Measurements from ENCODE around the gene CORO7.

The CORO7 gene

GRCh38 chr16:4426021-4426684, 9.8 kb upstream of the CORO7 start:
- DNase-seq (ENCODE audit: low read depth in 2 of 2) = no peak

GRCh38 chr16:4425378-4426020, 9.1 kb upstream of the CORO7 start, which contains the start of gene DNAJA3:
TSS of gene DNAJA3 (plus strand) at chr16:4425868. CDS start at chr16:4425882, 14 bp downstream.
- peak; percentile 84 to 88 for DNase-seq (ENCODE audit: low read depth in 2 of 2)

GRCh38 chr16:4420505-4421105, 4.2 kb upstream of the CORO7 start:
- no peak for DNase-seq (ENCODE audit: low read depth in 2 of 2)

- DNase-seq (ENCODE audit: low read depth in 2 of 2) = no peak
Observed at GRCh38 chr16:4419402-4419959, 3.1 kb upstream of the CORO7 start.

- no peak for DNase-seq (ENCODE audit: low read depth in 2 of 2)
Observed at GRCh38 chr16:4415538-4416199, 727 bp downstream of the CORO7 start.

GRCh38 chr16:4414187-4414917, 2.0 kb downstream of the CORO7 start:
- DNase-seq (ENCODE audit: low read depth in 2 of 2) = peak; percentile 71 to 80

- DNase-seq (ENCODE audit: low read depth in 2 of 2) = no peak
Observed at GRCh38 chr16:4412854-4413253, 3.5 kb downstream of the CORO7 start.

- DNase-seq (ENCODE audit: low read depth in 2 of 2) = no peak
Observed at GRCh38 chr16:4412159-4412558, 4.2 kb downstream of the CORO7 start.

GRCh38 chr16:4411684-4412083, 4.7 kb downstream of the CORO7 start:
- no peak for DNase-seq (ENCODE audit: low read depth in 2 of 2)

GRCh38 chr16:4410335-4411075, 5.9 kb downstream of the CORO7 start:
- no peak for DNase-seq (ENCODE audit: low read depth in 2 of 2)

- DNase-seq (ENCODE audit: low read depth in 2 of 2) = no peak
Observed at GRCh38 chr16:4409081-4409932, 7.1 kb downstream of the CORO7 start.

- no peak for DNase-seq (ENCODE audit: low read depth in 2 of 2)
Observed at GRCh38 chr16:4408323-4408690, 8.1 kb downstream of the CORO7 start.

- no peak for DNase-seq (ENCODE audit: low read depth in 2 of 2)
Observed at GRCh38 chr16:4407543-4408322, 8.7 kb downstream of the CORO7 start.

GRCh38 chr16:4404967-4405696, 11.3 kb downstream of the CORO7 start:
- DNase-seq (ENCODE audit: low read depth in 2 of 2) = no peak

- no peak for DNase-seq (ENCODE audit: low read depth in 2 of 2)
Observed at GRCh38 chr16:4404247-4404966, 12.0 kb downstream of the CORO7 start.

GRCh38 chr16:4403133-4403949, 13.1 kb downstream of the CORO7 start:
- DNase-seq (ENCODE audit: low read depth in 2 of 2) = no peak
